ENCODE measurements around the gene C16orf95. TPM values are rescaled to one million over a fixed set of nuclear protein-coding genes. Genes with fewer than 3 reads are reported as not detected.

The C16orf95 gene
- total and polyA plus RNA-seq, 2 of the 4 experiments (the other 2 are of a cell fraction) = 2.0 to 4.7 TPM

DNA sequence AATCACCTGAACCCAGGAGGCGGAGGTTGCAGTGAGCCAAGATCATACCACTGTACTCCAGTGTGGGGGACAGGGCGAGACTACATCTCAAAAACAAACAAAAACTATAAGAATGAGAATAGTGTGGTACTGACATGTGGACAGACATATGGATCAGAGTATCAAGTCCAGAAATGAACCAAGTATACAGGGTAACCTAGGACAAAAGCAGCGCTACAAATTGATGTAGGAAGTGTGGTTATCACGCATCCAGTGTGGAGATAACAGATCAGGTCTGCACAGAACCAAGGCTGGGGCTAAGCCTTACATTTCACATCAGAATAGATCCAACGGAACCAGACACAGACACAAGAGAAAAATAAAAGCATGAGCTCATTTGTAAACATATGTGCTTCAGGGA lies 23.0 kb upstream of the C16orf95 start:
- peaks cover 3% of the 10 kb centered on the region; the same call in 1 of the 2 replicates for H3K9me1 ChIP-seq (ENCODE audit: insufficient read depth, low read length)
- no peak overlapping the region for H3K9ac ChIP-seq (ENCODE audit: low read depth, low read length)
- no peak overlapping the region for H2BK15ac ChIP-seq (ENCODE audit: low read depth, low read length)
- peaks cover 3 to 38% of the 10 kb centered on the region in 2 experiments; a peak in 3 of 4 replicates for H3K79me1 ChIP-seq (ENCODE audit: low read depth in 1 of 2, low read length in 2 of 2)
- no peak overlapping the region for H3K4me3 ChIP-seq (ENCODE audit: insufficient read depth, low read depth, low read length)
- no peak overlapping the region for H4K91ac ChIP-seq (ENCODE audit: insufficient read depth, low read depth, low read length)
- H3K9me3 ChIP-seq (ENCODE audit: control insufficient read depth, insufficient read depth, low read length) = no peaks in the 10 kb centered on the region
- H2BK120ac ChIP-seq (ENCODE audit: low read depth, low read length) = no peak overlapping the region
- CTCF ChIA-PET = no interaction called here
- H4K5ac ChIP-seq (ENCODE audit: low read depth, low read length) = no peak overlapping the region
- no peak overlapping the region for H2BK20ac ChIP-seq (ENCODE audit: low read depth, low read length)
- intact Hi-C loops (cut with micrococcal nuclease) (no loop called here), dilution Hi-C loops (cut with HindIII; ENCODE audit: low sequenced_read_pairs, unreplicated experiment) (no loop called here), in situ Hi-C loops (cut with MboI; ENCODE audit: low sequenced_read_pairs) (no loop called here)
- H3K18ac ChIP-seq (ENCODE audit: low read depth, low read length) = no peak overlapping the region
- WGBS, 2 experiments (ENCODE audit: extremely low coverage in 2 of 2, insufficient read length in 1 of 2) = no CpG with 5 or more reads among the region's 5 CpGs
- H2AK9ac ChIP-seq (replicated peaks; ENCODE audit: low read depth, low read length, poor library complexity) = no peak overlapping the region
- H4K20me1 ChIP-seq (ENCODE audit: insufficient read depth, low read length) = peaks cover 9% of the 10 kb centered on the region; the same call in 1 of the 2 replicates
- H3K27ac ChIP-seq (ENCODE audit: insufficient read depth, low read length) = no peak overlapping the region
- H2AK5ac ChIP-seq (ENCODE audit: low read depth, low read length) = no peak overlapping the region
- H3K56ac ChIP-seq (ENCODE audit: extremely low read depth, insufficient read depth, low read length) = no peak overlapping the region
- H3K14ac ChIP-seq (replicated peaks; ENCODE audit: low read depth, low read length) = no peak overlapping the region
- POLR2A ChIA-PET (ENCODE audit: unreplicated experiment) = interaction anchor here (0.7 kb wide), 1 partner anchor 964 kb away, joined by 3 read pairs; no protein-coding TSS in a partner anchor
- no peak overlapping the region for H2AFZ ChIP-seq (replicated peaks; ENCODE audit: low read length, poor library complexity)
- H3K4me2 ChIP-seq (ENCODE audit: low read depth, low read length) = no peak overlapping the region
- no TSS peak for BruUV-seq (replicated peaks)
- ATAC-seq (ENCODE audit: low read depth) = no peak
- H2BK5ac ChIP-seq (ENCODE audit: low read depth, low read length, poor library complexity, severe bottlenecking) = no peak overlapping the region
- no peak overlapping the region for H4K8ac ChIP-seq (ENCODE audit: low read depth in 2 of 2, low read length in 2 of 2)
- H3K36me3 ChIP-seq (ENCODE audit: control insufficient read depth, insufficient read depth, low read length) = peaks cover 32% of the 10 kb centered on the region
- no peak for DNase-seq
- no peak overlapping the region for H3K4ac ChIP-seq (ENCODE audit: low read depth, low read length)
- H3K23ac ChIP-seq (ENCODE audit: low read depth, low read length) = no peak overlapping the region
- no peaks in the 10 kb centered on the region for H3K4me1 ChIP-seq (ENCODE audit: control insufficient read depth, insufficient read depth, low read length)
- TF ChIP-seq RCOR1 (IDR thresholded peaks at IDR 0.05; ENCODE audit: insufficient replicate concordance, low read length) = no peak
- no peak for TF ChIP-seq MAZ (IDR thresholded peaks at IDR 0.05; ENCODE audit: borderline replicate concordance, low read depth, low read length)
- no peak for TF ChIP-seq ELK1 (IDR thresholded peaks at IDR 0.05; ENCODE audit: borderline replicate concordance, low read depth, low read length)
- TF ChIP-seq SMC3 (IDR thresholded peaks at IDR 0.05; ENCODE audit: low read depth, low read length) = no peak
- TF ChIP-seq NFE2L2 (IDR thresholded peaks at IDR 0.05; ENCODE audit: low read depth, low read length) = no peak
- TF ChIP-seq FOS (IDR thresholded peaks at IDR 0.05; ENCODE audit: low read depth, low read length) = no peak
- TF ChIP-seq, protein P1, sequence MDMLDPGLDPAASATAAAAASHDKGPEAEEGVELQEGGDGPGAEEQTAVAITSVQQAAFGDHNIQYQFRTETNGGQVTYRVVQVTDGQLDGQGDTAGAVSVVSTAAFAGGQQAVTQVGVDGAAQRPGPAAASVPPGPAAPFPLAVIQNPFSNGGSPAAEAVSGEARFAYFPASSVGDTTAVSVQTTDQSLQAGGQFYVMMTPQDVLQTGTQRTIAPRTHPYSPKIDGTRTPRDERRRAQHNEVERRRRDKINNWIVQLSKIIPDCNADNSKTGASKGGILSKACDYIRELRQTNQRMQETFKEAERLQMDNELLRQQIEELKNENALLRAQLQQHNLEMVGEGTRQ (IDR thresholded peaks at IDR 0.05; ENCODE audit: low read depth, low read length) = no peak
- TF ChIP-seq CTCF (conservative IDR thresholded peaks at IDR 0.05; ENCODE audit: low read depth, low read length) = no peak
- TF ChIP-seq MXI1 (IDR thresholded peaks at IDR 0.05; ENCODE audit: borderline replicate concordance, low read depth, low read length) = no peak
- TF ChIP-seq POLR2A (IDR thresholded peaks at IDR 0.05; ENCODE audit: low read depth, low read length) = no peak
- no peak for TF ChIP-seq CEBPB (IDR thresholded peaks at IDR 0.05; ENCODE audit: low read depth, low read length)
- no peak for TF ChIP-seq BHLHE40 (IDR thresholded peaks at IDR 0.05; ENCODE audit: low read depth, low read length)
- TF ChIP-seq CHD1 (IDR thresholded peaks at IDR 0.05; ENCODE audit: low read depth, low read length) = no peak
- no peak for TF ChIP-seq RFX5 (IDR thresholded peaks at IDR 0.05; ENCODE audit: low read depth, low read length)
- TF ChIP-seq RAD21 (IDR thresholded peaks at IDR 0.05; ENCODE audit: low read length) = no peak
- no peak for TF ChIP-seq MAFK (IDR thresholded peaks at IDR 0.05; ENCODE audit: low read depth, low read length)
- no peaks in the 10 kb centered on the region for H3K27me3 ChIP-seq (ENCODE audit: control insufficient read depth, insufficient read depth, low read length)

Measured in IMR-90 (cell line).